Measurements from ENCODE around the gene ISG20. TPM values are rescaled to one million over a fixed set of nuclear protein-coding genes. Genes with fewer than 3 reads are reported as not detected.
A peak's percentile ranks its signal among the peaks of the same experiment; 100 is the strongest.
"Not testable (repeated sequence)": the region's sequence is repeated elsewhere in the genome, so short reads cannot be mapped to it uniquely, and the experiment has no call there.

Gene ISG20
- polyA plus RNA-seq, 3 donors = 8.3 to 22.4 (median 16.2) TPM

- no peak overlapping the region for H3K27ac ChIP-seq (ENCODE audit: low read depth, low read length)
- WGBS, 3 donors = 67 to 87% (median 83%) methylated on average over 7 of the region's 7 CpGs
Observed at GRCh38 chr15:88630798-88631463, 7.9 kb upstream of the ISG20 start.

GRCh38 chr15:88631464-88632028, 7.3 kb upstream of the ISG20 start:
- 89 to 93% (median 90%) methylated on average over 12 of the region's 12 CpGs for WGBS, 3 donors
- H3K27ac ChIP-seq (ENCODE audit: low read depth, low read length) = no peak overlapping the region

GRCh38 chr15:88632797-88633196, 6.0 kb upstream of the ISG20 start:
- WGBS, 3 donors = 79 to 93% (median 86%) methylated on average over 7 of the region's 7 CpGs
- not testable (repeated sequence) for H3K27ac ChIP-seq (ENCODE audit: low read depth, low read length)

- no peak overlapping the region for H3K27ac ChIP-seq (ENCODE audit: low read depth, low read length)
- WGBS, 3 donors = 83 to 94% (median 93%) methylated on average over 2 of the region's 2 CpGs
Observed at GRCh38 chr15:88634449-88634848, 4.4 kb upstream of the ISG20 start.

GRCh38 chr15:88635318-88635717, 3.5 kb upstream of the ISG20 start:
- WGBS, 3 donors = 42 to 82% (median 54%) methylated on average over 6 of the region's 6 CpGs
- H3K27ac ChIP-seq (ENCODE audit: low read depth, low read length) = no peak overlapping the region

- WGBS, 3 donors = 47 to 86% (median 85%) methylated on average over 11 of the region's 11 CpGs
- H3K27ac ChIP-seq (ENCODE audit: low read depth, low read length) = no peak overlapping the region
Observed at GRCh38 chr15:88636050-88636449, 2.8 kb upstream of the ISG20 start.

- WGBS, 3 donors = 80 to 87% (median 82%) methylated on average over 5 of the region's 5 CpGs
- H3K27ac ChIP-seq (ENCODE audit: low read depth, low read length) = no peak overlapping the region
Observed at GRCh38 chr15:88636654-88637053, 2.2 kb upstream of the ISG20 start.

GRCh38 chr15:88637436-88637835, 1.4 kb upstream of the ISG20 start:
- WGBS, 3 donors = 71 to 81% (median 73%) methylated on average over 7 of the region's 7 CpGs

GRCh38 chr15:88637841-88638625, 783 bp upstream of the ISG20 start:
- 59 to 68% (median 64%) methylated on average over 7 of the region's 7 CpGs for WGBS, 3 donors
- H3K27ac ChIP-seq (ENCODE audit: low read depth, low read length) = peak overlapping the region; percentile 78

More at GRCh38 chr15:88637436-88637835, 1.4 kb upstream of the ISG20 start:
- no peak overlapping the region for H3K27ac ChIP-seq (ENCODE audit: low read depth, low read length)

GRCh38 chr15:88641959-88642452, 3.2 kb downstream of the ISG20 start:
- no peak overlapping the region for H3K27ac ChIP-seq (ENCODE audit: low read depth, low read length)
- 90 to 93% (median 92%) methylated on average over 11 to 12 of the region's 12 CpGs for whole genome bisulfite sequencing, 3 donors

- WGBS, 3 donors = 93 to 97% (median 96%) methylated on average over 11 of the region's 11 CpGs
- not testable (repeated sequence) for H3K27ac ChIP-seq (ENCODE audit: low read depth, low read length)
Observed at GRCh38 chr15:88642514-88642913, 3.7 kb downstream of the ISG20 start.

- 91 to 95% (median 92%) methylated on average over 9 of the region's 9 CpGs for WGBS, 3 donors
- no peak overlapping the region for H3K27ac ChIP-seq (ENCODE audit: low read depth, low read length)
Observed at GRCh38 chr15:88644741-88645140, 5.9 kb downstream of the ISG20 start.

- 93 to 98% (median 96%) methylated on average over 14 of the region's 14 CpGs for WGBS, 3 donors
- H3K27ac ChIP-seq (ENCODE audit: low read depth, low read length) = no peak overlapping the region
Observed at GRCh38 chr15:88645171-88646087, 6.6 kb downstream of the ISG20 start.

GRCh38 chr15:88646088-88646405, 7.2 kb downstream of the ISG20 start:
- WGBS, 3 donors = 80 to 86% (median 85%) methylated on average over 1 of the region's 1 CpG
- H3K27ac ChIP-seq (ENCODE audit: low read depth, low read length) = no peak overlapping the region

GRCh38 chr15:88646951-88647350, 8.1 kb downstream of the ISG20 start:
- no peak overlapping the region for H3K27ac ChIP-seq (ENCODE audit: low read depth, low read length)
- 84 to 100% (median 87%) methylated on average over 5 of the region's 5 CpGs for WGBS, 3 donors

- 51 to 86% (median 86%) methylated on average over 11 of the region's 11 CpGs for WGBS, 3 donors
- H3K27ac ChIP-seq (ENCODE audit: low read depth, low read length) = no peak overlapping the region
Observed at GRCh38 chr15:88647351-88648105, 8.7 kb downstream of the ISG20 start.

GRCh38 chr15:88648357-88649214, 9.8 kb downstream of the ISG20 start:
- WGBS, 3 donors = 57 to 80% (median 79%) methylated on average over 12 of the region's 12 CpGs
- H3K27ac ChIP-seq (ENCODE audit: low read depth, low read length) = no peak overlapping the region
